ENCODE measurements around the gene KLK8.

The KLK8 gene, protein sequence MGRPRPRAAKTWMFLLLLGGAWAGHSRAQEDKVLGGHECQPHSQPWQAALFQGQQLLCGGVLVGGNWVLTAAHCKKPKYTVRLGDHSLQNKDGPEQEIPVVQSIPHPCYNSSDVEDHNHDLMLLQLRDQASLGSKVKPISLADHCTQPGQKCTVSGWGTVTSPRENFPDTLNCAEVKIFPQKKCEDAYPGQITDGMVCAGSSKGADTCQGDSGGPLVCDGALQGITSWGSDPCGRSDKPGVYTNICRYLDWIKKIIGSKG

DNA sequence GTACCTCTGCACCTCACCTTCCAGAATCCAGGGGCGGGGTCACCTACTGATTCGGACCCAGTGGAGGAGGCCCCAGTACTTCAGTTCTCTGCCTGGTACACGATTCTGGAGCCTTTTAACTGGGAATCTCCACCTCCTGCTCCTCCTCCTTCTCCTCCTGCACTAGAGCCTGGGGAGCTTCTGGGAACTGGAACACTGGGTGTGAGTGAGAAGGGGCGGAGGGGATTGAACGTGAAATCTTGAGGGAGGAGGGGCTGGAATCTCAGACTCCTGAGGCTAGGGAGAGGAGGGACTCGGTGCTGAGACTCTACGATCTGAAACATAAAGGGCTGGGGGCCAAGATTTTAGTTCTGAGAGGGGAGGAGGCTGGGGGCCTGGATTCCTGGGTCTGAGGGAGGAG is at the start of gene KLK8:
KLK8 (minus strand) TSS at position 90 of the 400 bp plus-strand sequence. CDS start 437 bp downstream, outside the sequence.
- Histone ChIP-seq H3K36me3 (ENCODE audit: insufficient read depth, low read length) (no peaks in the 10 kb centered on the region), H3K9ac (ENCODE audit: low read depth, low read length) (peak within 1 kb of the TSS; percentile 49), H3K9me3 (ENCODE audit: control insufficient read depth, insufficient read depth, low read length) (no peaks in the 10 kb centered on the region)

DNA sequence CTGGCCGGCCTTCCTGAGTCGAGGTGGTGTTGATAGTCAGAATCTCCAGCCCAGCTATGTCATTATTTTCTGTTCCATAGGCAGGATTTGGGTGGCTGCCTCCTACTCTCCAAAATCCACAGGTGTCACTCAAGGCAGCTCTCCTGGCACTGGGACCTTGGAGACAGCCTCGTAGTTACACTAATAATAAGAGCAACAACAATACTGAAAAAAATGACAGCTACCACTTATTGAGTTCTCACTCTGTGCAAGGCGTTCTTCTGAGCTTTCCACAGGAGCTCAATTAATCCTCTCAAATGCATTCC is 45.6 kb upstream of the KLK8 start:
- peak overlapping the region; percentile 46 for H3K9ac ChIP-seq (ENCODE audit: low read depth, low read length)
- no peaks in the 10 kb centered on the region for H3K9me3 ChIP-seq (ENCODE audit: control insufficient read depth, insufficient read depth, low read length)
- H3K4me1 ChIP-seq (ENCODE audit: insufficient read depth, low read length): peaks cover 18% of the 10 kb centered on the region
- no peaks in the 10 kb centered on the region for H3K36me3 ChIP-seq (ENCODE audit: insufficient read depth, low read length)

More for the DNA sequence above, at the start of gene KLK8:
- H3K4me1 ChIP-seq (ENCODE audit: insufficient read depth, low read length): no peaks in the 10 kb centered on the region; the same call in 1 of the 2 replicates

DNA sequence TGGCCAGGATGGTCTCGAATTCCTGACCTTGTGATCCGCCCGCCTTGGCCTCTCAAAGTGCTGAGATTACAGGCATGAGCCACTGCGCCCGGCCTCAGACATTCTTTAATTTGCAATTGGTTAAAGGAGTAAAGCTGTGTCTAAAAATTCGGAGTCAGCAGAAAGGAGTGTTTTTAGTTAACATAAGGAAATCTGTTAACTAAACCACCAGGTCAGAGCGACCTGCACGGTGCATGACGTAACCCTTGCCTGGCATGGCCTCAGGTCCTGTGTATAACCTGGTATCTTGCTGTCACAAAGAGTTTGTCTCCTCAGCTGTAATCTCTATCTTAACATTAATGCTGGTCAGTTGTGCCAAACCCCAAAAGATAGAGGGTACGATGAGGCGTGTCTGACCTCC is 42.9 kb upstream of the KLK8 start:
- Histone ChIP-seq H3K9ac (ENCODE audit: low read depth, low read length) (no peak overlapping the region), H3K9me3 (ENCODE audit: control insufficient read depth, insufficient read depth, low read length) (no peaks in the 10 kb centered on the region), H3K36me3 (ENCODE audit: insufficient read depth, low read length) (no peaks in the 10 kb centered on the region), H3K4me1 (ENCODE audit: insufficient read depth, low read length) (peaks cover 18% of the 10 kb centered on the region)

DNA sequence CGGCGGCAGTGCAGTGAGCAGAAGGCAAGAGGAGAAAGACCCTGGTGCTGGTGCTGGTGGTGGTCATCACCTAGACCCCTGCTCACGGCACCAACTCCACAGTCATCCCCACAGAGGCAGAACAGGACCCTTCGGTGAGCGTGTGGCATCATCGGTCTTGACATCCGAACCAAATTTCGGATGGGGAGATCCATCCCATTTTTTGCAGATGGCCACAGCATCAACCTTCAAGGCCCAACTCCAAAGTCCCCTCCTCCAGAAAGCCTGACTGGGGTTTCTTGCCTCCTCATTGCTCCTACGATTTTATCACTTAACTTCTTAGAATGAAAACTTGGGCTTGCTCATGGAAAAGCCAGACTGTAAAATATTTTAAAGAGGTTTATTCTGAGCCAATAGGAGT is 42.1 kb upstream of the KLK8 start:
- no peaks in the 10 kb centered on the region for H3K9me3 ChIP-seq (ENCODE audit: control insufficient read depth, insufficient read depth, low read length)
- H3K4me1 ChIP-seq (ENCODE audit: insufficient read depth, low read length): peaks cover 18% of the 10 kb centered on the region
- H3K36me3 ChIP-seq (ENCODE audit: insufficient read depth, low read length): no peaks in the 10 kb centered on the region
- H3K9ac ChIP-seq (ENCODE audit: low read depth, low read length): no peak overlapping the region

DNA sequence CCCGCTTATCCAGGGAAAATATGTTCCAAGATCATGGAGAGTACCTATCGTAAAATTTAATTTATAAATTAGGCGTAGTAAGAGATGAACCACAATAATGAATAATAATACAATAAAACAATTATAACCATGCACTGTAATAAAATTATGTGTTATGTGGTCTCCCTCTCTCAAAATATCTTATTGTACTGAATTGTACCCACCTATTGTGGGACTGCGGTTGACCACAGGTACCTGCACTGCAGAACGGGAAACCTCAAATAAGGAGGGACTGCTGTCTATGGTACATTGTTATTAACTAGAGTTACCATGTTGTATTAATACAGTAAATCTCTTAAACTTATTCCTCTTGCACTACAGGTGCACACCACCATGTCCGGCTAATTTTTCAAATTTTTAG is 38.7 kb upstream of the KLK8 start:
- Histone ChIP-seq H3K4me1 (ENCODE audit: insufficient read depth, low read length) (peaks cover 6% of the 10 kb centered on the region), H3K9ac (ENCODE audit: low read depth, low read length) (no peak overlapping the region), H3K36me3 (ENCODE audit: insufficient read depth, low read length) (no peaks in the 10 kb centered on the region), H3K9me3 (ENCODE audit: control insufficient read depth, insufficient read depth, low read length) (no peaks in the 10 kb centered on the region)

DNA sequence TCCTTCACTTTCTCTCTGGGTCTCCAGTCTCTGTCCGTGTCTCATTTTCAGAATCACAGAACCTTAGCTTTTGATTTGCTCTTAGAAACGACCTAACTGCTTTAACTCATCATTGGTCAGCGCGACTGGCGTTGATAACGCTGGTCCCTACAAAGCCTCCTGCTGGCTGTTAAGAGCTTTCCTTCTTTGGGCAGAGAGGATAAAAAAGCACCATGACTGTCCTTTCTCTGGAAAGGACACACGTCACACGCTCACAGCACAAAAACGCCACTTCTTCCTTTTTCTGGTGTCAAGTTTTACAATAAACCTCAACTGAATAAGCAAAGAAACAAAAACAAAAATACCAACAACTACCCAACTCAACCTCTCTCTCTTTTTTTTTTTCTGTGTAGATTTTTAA is 35.1 kb upstream of the KLK8 start:
- no peaks in the 10 kb centered on the region for H3K4me1 ChIP-seq (ENCODE audit: insufficient read depth, low read length)
- no peaks in the 10 kb centered on the region for H3K9me3 ChIP-seq (ENCODE audit: control insufficient read depth, insufficient read depth, low read length)
- H3K9ac ChIP-seq (ENCODE audit: low read depth, low read length): no peak overlapping the region
- H3K36me3 ChIP-seq (ENCODE audit: insufficient read depth, low read length): no peaks in the 10 kb centered on the region

DNA sequence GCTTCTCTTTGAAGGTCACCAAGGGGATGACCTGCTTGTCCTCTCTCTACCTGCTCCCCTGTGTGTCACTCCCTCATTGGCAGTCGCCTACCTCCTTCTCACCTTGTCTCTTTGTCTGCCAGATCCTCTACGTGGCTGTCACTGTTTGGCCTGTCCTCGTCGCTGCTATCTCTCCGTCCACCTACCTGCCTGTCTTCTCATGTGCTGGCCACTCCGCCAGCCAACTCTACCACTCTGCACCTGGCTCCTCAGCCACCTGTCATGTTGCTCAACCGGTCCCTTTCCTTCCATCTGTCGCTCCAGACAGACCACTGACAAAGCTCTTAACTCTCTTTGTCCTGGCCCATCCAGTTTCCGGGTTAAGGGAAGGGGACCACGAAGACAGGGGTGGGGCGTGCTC is 33.3 kb upstream of the KLK8 start, which contains the start of gene KLK12:
KLK12 (minus strand) TSS at position 299 of the 400 bp plus-strand sequence. CDS start 381 bp downstream, outside the sequence.
- H3K36me3 ChIP-seq (ENCODE audit: insufficient read depth, low read length): no peaks in the 10 kb centered on the region
- no peaks in the 10 kb centered on the region for H3K4me1 ChIP-seq (ENCODE audit: insufficient read depth, low read length)
- no peak within 1 kb of the TSS for H3K9ac ChIP-seq (ENCODE audit: low read depth, low read length)
- no peaks in the 10 kb centered on the region for H3K9me3 ChIP-seq (ENCODE audit: control insufficient read depth, insufficient read depth, low read length)

DNA sequence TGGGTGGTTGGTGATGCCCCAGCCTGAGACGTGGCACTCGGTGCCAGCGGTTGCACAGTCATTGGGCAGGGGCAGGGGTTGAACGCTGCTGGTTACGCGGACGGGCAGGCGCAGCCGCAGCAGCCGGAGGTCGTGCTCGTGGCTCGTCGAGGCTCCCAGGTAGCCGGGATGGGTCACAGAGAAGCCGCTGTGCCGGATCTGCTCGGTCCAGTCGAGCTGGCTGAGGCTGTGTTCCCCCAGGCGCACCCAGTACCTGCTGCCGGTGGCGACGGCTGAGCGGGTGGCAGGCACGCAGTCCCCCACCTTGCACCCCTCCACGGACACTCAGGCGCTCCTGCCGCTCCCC is 30.4 kb upstream of the KLK8 start:
- Histone ChIP-seq H3K4me1 (ENCODE audit: insufficient read depth, low read length) (peaks cover 6% of the 10 kb centered on the region), H3K36me3 (ENCODE audit: insufficient read depth, low read length) (no peaks in the 10 kb centered on the region), H3K9me3 (ENCODE audit: control insufficient read depth, insufficient read depth, low read length) (no peaks in the 10 kb centered on the region), H3K9ac (ENCODE audit: low read depth, low read length) (no peak overlapping the region)

DNA sequence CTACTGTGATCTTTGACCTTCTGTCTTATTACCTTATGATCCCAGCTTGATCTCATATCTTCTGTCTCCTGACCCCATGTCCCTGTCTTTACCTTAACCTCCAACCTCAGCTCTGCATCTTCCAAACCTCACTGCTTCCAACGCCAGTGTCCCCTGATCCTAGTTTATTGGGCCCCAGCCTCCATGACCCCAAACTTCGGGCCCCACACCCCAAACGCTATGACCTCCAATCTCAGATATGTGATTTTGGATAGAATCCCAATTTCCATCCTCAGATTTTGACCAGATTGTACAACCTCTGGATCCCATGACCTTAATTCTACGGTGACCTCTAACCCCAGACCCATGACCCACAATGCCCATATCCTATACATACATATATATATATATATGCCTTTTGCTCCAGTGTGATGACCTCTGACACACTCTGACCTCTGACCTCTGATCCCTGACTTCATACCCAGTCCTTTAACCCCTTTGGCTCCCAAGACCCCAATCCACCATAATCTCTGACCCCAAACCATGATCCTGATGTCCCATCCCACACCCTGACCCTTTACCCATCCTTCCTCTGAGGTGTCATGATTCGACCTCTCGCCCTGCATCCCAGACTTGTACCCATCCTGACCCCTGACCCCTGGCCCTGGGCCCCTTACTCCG is 29.9 kb upstream of the KLK8 start:
- Histone ChIP-seq H3K4me1 (ENCODE audit: insufficient read depth, low read length) (peaks cover 11% of the 10 kb centered on the region), H3K36me3 (ENCODE audit: insufficient read depth, low read length) (no peaks in the 10 kb centered on the region), H3K9ac (ENCODE audit: low read depth, low read length) (no peak overlapping the region), H3K9me3 (ENCODE audit: control insufficient read depth, insufficient read depth, low read length) (no peaks in the 10 kb centered on the region)

DNA sequence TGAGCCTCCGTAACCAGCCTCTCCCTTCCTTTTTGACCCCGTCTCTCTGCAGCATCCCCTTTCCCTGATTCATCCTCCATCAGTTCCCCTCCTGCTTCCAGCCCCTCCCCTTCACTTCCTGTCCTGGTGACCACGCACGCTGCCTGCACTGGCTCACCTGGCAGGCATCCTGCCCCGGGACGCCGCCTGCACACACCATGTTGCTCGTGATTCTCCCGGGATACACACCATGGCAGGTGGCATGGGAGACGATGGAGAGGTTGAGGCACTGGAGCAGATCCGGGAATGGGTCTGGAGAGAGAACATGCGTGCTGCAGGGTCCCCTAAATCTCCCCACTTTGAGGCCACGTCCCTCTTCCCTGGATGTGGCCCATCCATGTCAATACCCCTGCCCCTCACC is 29.2 kb upstream of the KLK8 start:
- H3K9ac ChIP-seq (ENCODE audit: low read depth, low read length): no peak overlapping the region
- H3K36me3 ChIP-seq (ENCODE audit: insufficient read depth, low read length): no peaks in the 10 kb centered on the region

DNA sequence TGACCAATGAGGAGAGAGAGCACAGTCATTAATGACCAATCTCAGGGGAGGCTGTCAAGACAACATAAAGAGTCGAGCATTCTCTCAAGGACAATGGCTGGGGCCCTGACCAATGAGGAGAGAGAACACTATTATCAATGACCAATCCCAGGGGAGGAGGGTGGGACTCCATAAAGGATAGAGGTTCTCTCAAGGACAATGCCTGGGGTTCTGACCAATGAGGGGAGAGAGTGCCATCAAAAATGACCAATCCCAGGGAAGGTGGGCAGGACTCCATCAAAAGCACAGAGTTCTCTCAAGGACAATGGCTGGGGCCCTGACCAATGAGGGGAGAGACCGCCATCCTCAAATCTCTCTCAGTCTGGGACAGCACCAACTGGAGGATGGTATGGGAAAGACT is 28.3 kb upstream of the KLK8 start:
- Histone ChIP-seq H3K4me1 (ENCODE audit: insufficient read depth, low read length) (peaks cover 22% of the 10 kb centered on the region), H3K9ac (ENCODE audit: low read depth, low read length) (no peak overlapping the region), H3K9me3 (ENCODE audit: control insufficient read depth, insufficient read depth, low read length) (no peaks in the 10 kb centered on the region)

More for the DNA sequence above, 29.2 kb upstream of the KLK8 start:
- Histone ChIP-seq H3K9me3 (ENCODE audit: control insufficient read depth, insufficient read depth, low read length) (no peaks in the 10 kb centered on the region), H3K4me1 (ENCODE audit: insufficient read depth, low read length) (peaks cover 18% of the 10 kb centered on the region)

DNA sequence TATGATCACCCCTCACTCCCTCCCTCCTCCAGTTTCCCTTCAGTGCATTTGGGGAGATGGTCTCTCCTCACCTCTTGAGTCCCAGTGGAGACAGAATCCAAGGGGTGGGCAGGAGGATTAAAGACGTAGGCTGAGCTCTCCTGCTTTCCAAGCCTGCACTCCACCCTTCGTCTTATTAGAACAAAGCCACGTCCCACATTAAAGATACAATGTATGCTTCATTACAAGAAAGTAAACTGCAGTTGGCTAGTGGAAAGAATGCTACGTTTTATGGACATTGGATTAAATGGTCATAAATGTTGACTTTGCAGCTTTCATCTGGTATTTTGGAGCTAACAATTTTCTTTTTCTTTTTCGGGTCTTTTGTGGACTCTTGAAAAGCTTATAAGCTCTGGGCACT is 26.5 kb upstream of the KLK8 start:
- Histone ChIP-seq H3K9ac (ENCODE audit: low read depth, low read length) (no peak overlapping the region), H3K36me3 (ENCODE audit: insufficient read depth, low read length) (no peaks in the 10 kb centered on the region), H3K4me1 (ENCODE audit: insufficient read depth, low read length) (peaks cover 22% of the 10 kb centered on the region), H3K9me3 (ENCODE audit: control insufficient read depth, insufficient read depth, low read length) (no peaks in the 10 kb centered on the region)

More for the DNA sequence above, 28.3 kb upstream of the KLK8 start:
- no peaks in the 10 kb centered on the region for H3K36me3 ChIP-seq (ENCODE audit: insufficient read depth, low read length)

DNA sequence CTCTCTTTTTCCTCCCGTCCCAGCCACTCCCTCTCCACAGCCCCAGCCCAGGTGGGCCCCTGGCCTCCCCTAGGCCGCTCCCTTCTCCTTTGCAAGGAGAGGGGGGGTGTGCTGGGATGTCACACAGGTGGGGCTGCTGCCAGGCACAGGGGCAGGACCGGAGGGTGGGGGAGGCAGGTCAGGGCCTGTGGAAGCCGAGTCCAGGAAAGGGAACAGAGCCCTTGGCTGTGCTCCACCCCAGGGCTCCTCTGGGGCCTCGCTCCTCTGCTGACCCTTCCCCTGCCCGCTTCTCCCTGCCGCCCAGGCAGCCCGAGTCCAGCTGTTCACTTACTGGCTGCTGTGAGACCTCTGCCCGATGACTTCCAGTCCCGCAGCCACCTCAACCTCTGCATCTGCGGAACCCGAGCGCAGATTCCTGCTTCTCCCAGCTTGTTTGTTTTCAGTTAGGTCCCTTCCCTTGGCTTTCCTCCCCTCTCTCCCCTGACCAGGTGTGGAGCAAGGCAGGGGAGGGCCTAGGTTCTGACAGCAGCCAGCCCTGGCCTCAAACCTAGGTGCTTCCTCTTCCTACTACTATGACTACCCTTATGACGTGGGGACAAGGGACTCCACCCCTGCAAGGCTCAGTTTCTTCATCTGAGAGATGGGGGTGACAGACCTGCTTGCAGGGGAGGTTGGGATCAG is 25.9 kb upstream of the KLK8 start:
- no peaks in the 10 kb centered on the region for H3K36me3 ChIP-seq (ENCODE audit: insufficient read depth, low read length)
- no peaks in the 10 kb centered on the region for H3K9me3 ChIP-seq (ENCODE audit: control insufficient read depth, insufficient read depth, low read length)
- H3K4me1 ChIP-seq (ENCODE audit: insufficient read depth, low read length): peaks cover 22% of the 10 kb centered on the region
- no peak overlapping the region for H3K9ac ChIP-seq (ENCODE audit: low read depth, low read length)

DNA sequence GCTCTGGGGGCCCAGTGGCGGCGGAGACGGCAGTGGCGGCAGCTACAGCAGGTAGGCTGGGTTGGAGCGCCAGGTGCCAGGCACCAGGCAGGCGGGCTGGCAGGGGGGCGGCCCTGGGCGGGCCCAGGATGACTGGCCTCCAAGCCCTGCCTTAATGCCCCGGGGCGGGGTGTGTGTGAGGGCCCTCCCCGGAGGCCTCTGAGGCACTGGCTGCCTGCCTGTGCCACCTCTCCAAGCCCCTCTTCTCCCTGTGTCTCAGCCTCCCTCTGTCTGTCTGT is 25.1 kb upstream of the KLK8 start, which contains the start of gene KLK11:
KLK11 (minus strand) TSS at position 63 of the 278 bp plus-strand sequence. CDS start 985 bp downstream, outside the sequence.
- no peaks in the 10 kb centered on the region for H3K36me3 ChIP-seq (ENCODE audit: insufficient read depth, low read length)
- H3K9me3 ChIP-seq (ENCODE audit: control insufficient read depth, insufficient read depth, low read length): no peaks in the 10 kb centered on the region
- peaks cover 22% of the 10 kb centered on the region for H3K4me1 ChIP-seq (ENCODE audit: insufficient read depth, low read length)

More for the DNA sequence above, 25.1 kb upstream of the KLK8 start, which contains the start of gene KLK11:
- H3K9ac ChIP-seq (ENCODE audit: low read depth, low read length): no peak within 1 kb of the TSS; the same call in 1 of the 2 replicates
